K562 (cell line): ENCODE results near the gene ZC3H12C. TPM values are rescaled to one million over a fixed set of nuclear protein-coding genes. Genes with fewer than 3 reads are reported as not detected.

Experiments used
- ATAC-seq: fragments of 200-7000 bp; cut with Tn5 transposase; 3 replicates; pipeline ENCODE4 v1.9.1; 2020; ENCODE audit warnings: moderate library complexity
- BruUV-seq: library from RNA; stranded (reverse); fragments of 400-500 nt; replicated peaks from 2 replicates; lab custom pipeline; 2021; lab: Mats Ljungman, UMichigan
- CTCF ChIA-PET: fragments of 300-600 bp; formaldehyde crosslinking; extraction: SDS; loops from one replicate; lab custom pipeline; 2021; ENCODE audit warnings: low intra/inter-chr PET ratio; lab: Yijun Ruan, JAX
- POLR2A ChIA-PET: fragments of 300-600, 350-650 bp; sonication (Branson Sonifier 250); formaldehyde crosslinking; extraction: SDS; loops from one replicate; lab custom pipeline; 2021; ENCODE audit warnings: antibody characterized with exemption, inconsistent platforms; lab: Yijun Ruan, JAX
- DNase-seq, 4 experiments: peaks; one replicate each; pipeline versions ENCODE4 v3.0.0 to v3.0.0-alpha.2; 2011 to 2018; ENCODE audit warnings: low spot score in 3 of 4, mixed read lengths in 3 of 4; ENCODE audit errors: extremely low read depth in 1 of 4
- FAIRE-seq: peaks from 2 replicates; lab custom pipeline; 2011; peaks lifted over from hg19 to GRCh38; lab: Jason Lieb, UNC
- H2AFZ ChIP-seq: 2 replicates; pipeline ENCODE4 v1.6.0; 2011; ENCODE audit warnings: low read depth, low read length, control low read depth, inconsistent platforms
- H3K27ac ChIP-seq: fragments of 200-600 bp; 3 replicates; pipeline ENCODE4 v1.8.0; 2011; ENCODE audit warnings: low read depth, mild to moderate bottlenecking, control low read depth, inconsistent platforms, low read length, moderate library complexity, mixed read lengths; ENCODE audit errors: extremely low read depth
- H3K27me3 ChIP-seq, 2 experiments: fragments of 300-600 bp in 1 of 2; 2 replicates in 1 of 2; 3 replicates in 1 of 2; pipeline versions ENCODE4 v1.6.0 to v1.8.0; 2011; ENCODE audit warnings: inconsistent platforms in 2 of 2, low read length in 2 of 2, mild to moderate bottlenecking in 1 of 2, mixed read lengths in 1 of 2, moderate library complexity in 1 of 2; ENCODE audit not compliant: control insufficient read depth in 2 of 2, insufficient read depth in 2 of 2
- H3K36me3 ChIP-seq: fragments of 300-600 bp; 3 replicates; pipeline ENCODE4 v1.8.0; 2011; ENCODE audit warnings: mild to moderate bottlenecking, low read length, inconsistent platforms; ENCODE audit not compliant: control insufficient read depth, insufficient read depth
- H3K4me1 ChIP-seq, 2 experiments: fragments of 200-600 bp in 1 of 2; replicated peaks in 1 of 2; 2 replicates in 1 of 2; 3 replicates in 1 of 2; pipeline versions ENCODE4 v1.5.1 to v1.8.0; 2011; ENCODE audit warnings: inconsistent platforms in 2 of 2, low read length in 2 of 2, mild to moderate bottlenecking in 1 of 2, mixed read lengths in 1 of 2, moderate library complexity in 1 of 2; ENCODE audit not compliant: control insufficient read depth in 2 of 2, insufficient read depth in 2 of 2
- H3K4me2 ChIP-seq: 2 replicates; pipeline ENCODE4 v1.6.1; 2011; ENCODE audit warnings: low read length, control low read depth, inconsistent platforms, mixed read lengths; ENCODE audit not compliant: insufficient read depth
- H3K4me3 ChIP-seq: fragments of 200-600 bp; sonication (generic), shearing (Covaris generic); 2 replicates; pipeline ENCODE4 v1.5.1; 2016; ENCODE audit warnings: control low read depth, inconsistent platforms
- H3K79me2 ChIP-seq: fragments of 200-600 bp; 3 replicates; pipeline ENCODE4 v1.8.0; 2011; ENCODE audit warnings: low read length, inconsistent platforms; ENCODE audit not compliant: control insufficient read depth, insufficient read depth
- H3K9ac ChIP-seq, 2 experiments: 2 replicates each; pipeline versions ENCODE4 v1.6.0 to v1.6.1; 2011; ENCODE audit warnings: low read depth in 2 of 2, low read length in 2 of 2, control low read depth in 1 of 2, inconsistent platforms in 1 of 2, mild to moderate bottlenecking in 1 of 2, mixed read lengths in 1 of 2; ENCODE audit not compliant: insufficient read depth in 1 of 2
- H3K9me1 ChIP-seq: one replicate; pipeline ENCODE4 v1.6.0; 2011; ENCODE audit warnings: inconsistent platforms, mild to moderate bottlenecking, low read length, moderate library complexity; ENCODE audit not compliant: control insufficient read depth, insufficient read depth
- H3K9me3 ChIP-seq: replicated peaks from 2 replicates; pipeline ENCODE4 v1.5.1; 2011; ENCODE audit warnings: low read depth, low read length, inconsistent platforms; ENCODE audit not compliant: control insufficient read depth, insufficient read depth
- H4K20me1 ChIP-seq: replicated peaks from 2 replicates; pipeline ENCODE4 v1.6.1; 2011; ENCODE audit warnings: low read length, inconsistent platforms, mixed read lengths; ENCODE audit not compliant: control insufficient read depth, insufficient read depth
- GATA2 ChIP-seq: sonication (generic); formaldehyde crosslinking; IDR thresholded peaks from 2 replicates; pipeline ENCODE4 v1.4.0; 2020; ENCODE audit warnings: mild to moderate bottlenecking, missing genetic modification reagents
- MAFG ChIP-seq: fragments of 450-650 bp; conservative IDR thresholded peaks from 2 replicates; pipeline ENCODE4 v1.6.1; 2016; ENCODE audit warnings: missing genetic modification characterization, missing compliant biosample characterization
- NCOR1 ChIP-seq: fragments of 450-650 bp; IDR thresholded peaks from 2 replicates; pipeline ENCODE4 v1.6.1; 2016; ENCODE audit warnings: mild to moderate bottlenecking, moderate library complexity
- NFXL1 ChIP-seq: fragments of 450-650 bp; formaldehyde crosslinking; IDR thresholded peaks from 2 replicates; pipeline ENCODE4 v1.4.0; 2021; ENCODE audit warnings: mild to moderate bottlenecking
- PTRF ChIP-seq: fragments of 450-650 bp; IDR thresholded peaks from 2 replicates; pipeline ENCODE4 v1.6.1; 2016; ENCODE audit warnings: mild to moderate bottlenecking, missing genetic modification characterization, missing compliant biosample characterization
- RBM34 ChIP-seq: fragments of 200-400 bp; formaldehyde crosslinking; IDR thresholded peaks from 2 replicates; pipeline ENCODE4 v1.6.1; 2018; ENCODE audit warnings: low read length, borderline replicate concordance; ENCODE audit not compliant: insufficient read depth
- RBM39 ChIP-seq: fragments of 200-400 bp; formaldehyde crosslinking; optimal IDR thresholded peaks from 2 replicates; pipeline ENCODE3; 2018; ENCODE audit warnings: low read depth, low read length
- SAFB ChIP-seq: fragments of 200-400 bp; formaldehyde crosslinking; IDR thresholded peaks from 2 replicates; pipeline ENCODE4 v1.6.1; 2017; ENCODE audit warnings: low read depth, low read length, borderline replicate concordance
- SFPQ ChIP-seq: fragments of 200-400 bp; formaldehyde crosslinking; IDR thresholded peaks from 2 replicates; pipeline ENCODE4 v1.6.1; 2017; ENCODE audit warnings: mild to moderate bottlenecking, low read depth, low read length, moderate library complexity
- SOX6 ChIP-seq: fragments of 450-650 bp; IDR thresholded peaks from 2 replicates; pipeline ENCODE4 v1.6.1; 2014; ENCODE audit warnings: mild to moderate bottlenecking
- SP2 ChIP-seq: IDR thresholded peaks from 2 replicates; pipeline ENCODE4 v1.6.1; 2011; ENCODE audit warnings: mild to moderate bottlenecking, low read depth, low read length, moderate library complexity; ENCODE audit not compliant: poor library complexity, severe bottlenecking; ENCODE audit errors: extremely low read depth
- SRF ChIP-seq, 2 experiments: fragments of 250-450, 450-650 bp in 1 of 2; sonication (Bioruptor Pico) in 1 of 2; sonication (generic) in 1 of 2; formaldehyde crosslinking; IDR thresholded peaks; 2 replicates each; pipeline versions ENCODE4 v1.5.0 to v1.5.1; 2020 to 2022; ENCODE audit warnings: mild to moderate bottlenecking in 1 of 2, missing genetic modification reagents in 1 of 2
- TAF7 ChIP-seq: fragments of 450-650 bp; IDR thresholded peaks from 2 replicates; pipeline ENCODE4 v1.6.1; 2016; ENCODE audit warnings: missing genetic modification characterization, missing compliant biosample characterization
- TCF7L2 ChIP-seq: fragments of 150-350 bp; IDR thresholded peaks from 2 replicates; pipeline ENCODE4 v1.6.1; 2016; ENCODE audit warnings: low read depth, mild to moderate bottlenecking, low read length, moderate library complexity
- TRIM24 ChIP-seq, 2 experiments: fragments of 450-650 bp; IDR thresholded peaks; 2 replicates each; pipeline ENCODE4 v1.6.1; 2016
- ZBTB5 ChIP-seq: fragments of 450-650 bp; IDR thresholded peaks from 2 replicates; pipeline ENCODE4 v1.6.1; 2017; ENCODE audit warnings: antibody characterized with exemption
- ZC3H4 ChIP-seq: sonication (generic); formaldehyde crosslinking; IDR thresholded peaks from 2 replicates; pipeline ENCODE4 v1.9.0; 2021; ENCODE audit warnings: missing genetic modification reagents, borderline replicate concordance
- ZFP36 ChIP-seq: fragments of 150-350 bp; IDR thresholded peaks from 2 replicates; pipeline ENCODE4 v1.6.1; 2018; ENCODE audit warnings: low read length, low read depth; ENCODE audit not compliant: partially characterized antibody
- ZNF347 ChIP-seq: fragments of 450-650 bp; formaldehyde crosslinking; IDR thresholded peaks from 2 replicates; pipeline ENCODE4 v1.4.0; 2020; ENCODE audit warnings: low read depth, mild to moderate bottlenecking, moderate library complexity
- WGBS: fragments of 100-300 bp; shearing (Covaris generic); methylation state at CpG from one replicate; pipeline ENCODE4 v1.1.6; 2016; ENCODE audit warnings: low coverage, mixed read lengths; ENCODE audit not compliant: insufficient coverage; ENCODE audit errors: missing lambda C conversion rate; 5-methylcytosine and 5-hydroxymethylcytosine counted together
- in situ Hi-C: fragments of 300-500 bp; cut with MboI; formaldehyde crosslinking; loops from 4 replicates; pipeline ENCODE4 v1.15.0; 2018; ENCODE audit warnings: inconsistent platforms, mixed read lengths
- intact Hi-C: fragments of 100-400 bp; cut with micrococcal nuclease; formaldehyde crosslinking; loops from 2 replicates; pipeline ENCODE4 v1.14.2; 2022
- polyA plus RNA-seq, 8 experiments: library from polyadenylated mRNA; depleted of rRNA in 4 of 8; stranded (reverse) in 5 of 8; unstranded in 3 of 8; fragments of >200 nt; fragmentation: Nextera tagmentation in 2 of 8; fragmentation: Illumina TruSeq in 1 of 8; extraction: Ambion mirVana in 2 of 8; extraction: Trizol in 1 of 8; gene quantifications; 2 replicates each; pipeline versions ENCODE4 v1.2.1 to v1.2.3, GENCODE V29; 2011 to 2014; ENCODE audit warnings: inconsistent platforms in 1 of 8, missing spikeins in 1 of 8
- total RNA-seq, 7 experiments: library from RNA; depleted of rRNA in 6 of 7; stranded (reverse); fragments of >200 nt in 6 of 7; fragmentation: Illumina TruSeq in 2 of 7; extraction: Trizol in 2 of 7; gene quantifications; 2 replicates each; pipeline versions ENCODE4 v1.2.1 to v1.2.3, GENCODE V29; 2011 to 2021; ENCODE audit warnings: low replicate concordance in 1 of 7

The ZC3H12C gene
- total and polyA plus RNA-seq, 9 of the 15 experiments (the other 6 are each of a cell fraction or from before 2014, with no cell fraction given) = 0.56 to 5.9 (median 3.3) TPM

GRCh38 chr11:110156503-110156902, 63.3 kb downstream of the ZC3H12C start:
- in situ Hi-C loops = no loop called here
- BruUV-seq = no TSS peak

More at GRCh38 chr11:110156503-110156902, 63.3 kb downstream of the ZC3H12C start:
- intact Hi-C loops = no loop called here
- DNase-seq (no peak), FAIRE-seq (no peak), ATAC-seq (no peak)
- POLR2A ChIA-PET = interaction anchor here (2.7 kb wide), 1 partner anchor 8 kb away, joined by 7 read pairs; no protein-coding TSS in a partner anchor
- H3K9me1 ChIP-seq = no peaks in the 10 kb centered on the region
- H3K79me2 ChIP-seq = 0 out of 3 replicates have a peak, but pooled peaks cover 1% of the 10 kb centered on the region
- TF ChIP-seq PTRF = no peak
- no peak for TF ChIP-seq SP2
- TF ChIP-seq MAFG (tag) = no peak
- no peak for TF ChIP-seq RBM34
- TF ChIP-seq TAF7 (tag) = no peak
- TF ChIP-seq TRIM24 (IDR thresholded peaks at IDR 0.05) = no peak
- TF ChIP-seq NFXL1 (CRISPR knock-in tag) = no peak
- TF ChIP-seq SFPQ = no peak
- no peak for TF ChIP-seq GATA2 (CRISPR knock-in tag)
- no peak for TF ChIP-seq ZBTB5
- TF ChIP-seq NCOR1 = no peak
- no peak for TF ChIP-seq SRF (CRISPR knock-in tag; IDR thresholded peaks at IDR 0.05)
- TF ChIP-seq ZC3H4 = no peak
- TF ChIP-seq SAFB = no peak
- TF ChIP-seq SOX6 = no peak
- no peak for TF ChIP-seq RBM39
- no peak for TF ChIP-seq TCF7L2
- no peak for TF ChIP-seq ZNF347 (CRISPR knock-in tag)
- no peak for TF ChIP-seq ZFP36
- H3K27ac ChIP-seq = no peak overlapping the region
- no peak overlapping the region for H3K4me3 ChIP-seq
- CTCF ChIA-PET = no interaction called here
- H4K20me1 ChIP-seq = no peaks in the 10 kb centered on the region
- no peak overlapping the region for H3K9ac ChIP-seq
- WGBS = 69% methylated on average over 4 of the region's 4 CpGs
- H3K4me1 ChIP-seq = peaks cover 0 to 7% of the 10 kb centered on the region in 2 experiments; a peak in 1 of 5 replicates
- no peak overlapping the region for H2AFZ ChIP-seq
- no peak overlapping the region for H3K4me2 ChIP-seq
- H3K27me3 ChIP-seq = no peaks in the 10 kb centered on the region
- H3K9me3 ChIP-seq = no peaks in the 10 kb centered on the region
- H3K36me3 ChIP-seq = peaks cover 9% of the 10 kb centered on the region; the same call in 2 of the 3 replicates
